OCI-LY3 (cell line): Measurements from ENCODE around the gene HNRNPH2.

Experiments
- CTCF ChIP-seq: fragments of 200-600, 300-600 bp; sonication (generic); IDR thresholded peaks from 2 replicates; pipeline ENCODE4 v1.5.1; 2014; ENCODE audit warnings: antibody characterized with exemption, low read length, low read depth
- EZH2phosphoT487 ChIP-seq: fragments of 200-600 bp; shearing (Covaris generic); IDR thresholded peaks from 2 replicates; pipeline ENCODE4 v1.6.1; 2018; ENCODE audit warnings: antibody characterized with exemption, mixed run types, low read depth

- no peak for TF ChIP-seq CTCF
- TF ChIP-seq EZH2phosphoT487, result no peak
Observed at GRCh38 chrX:101410461-101410860, 2.4 kb downstream of the HNRNPH2 start.
